ENCODE measurements around the gene PCDHGA4.
A peak's percentile ranks its signal among the peaks of the same experiment; 100 is the strongest.

- TF ChIP-seq CTCF (IDR thresholded peaks at IDR 0.05; ENCODE audit: control extremely low read depth in 1 of 3, insufficient read depth in 1 of 3, low read depth in 1 of 3, low read length in 3 of 3) (peak; percentile 14 to 28 (median 24); a peak in 3 of 4 replicates), MAFK (IDR thresholded peaks at IDR 0.05; ENCODE audit: low read depth, low read length) (no peak), FOSL1 (IDR thresholded peaks at IDR 0.05; ENCODE audit: insufficient read depth, low read depth, low read length) (no peak), POLR2A (IDR thresholded peaks at IDR 0.05; ENCODE audit: control extremely low read depth in 1 of 2, low read depth in 2 of 2, low read length in 2 of 2) (no peak), POLR2AphosphoS5 (IDR thresholded peaks at IDR 0.05; ENCODE audit: low read depth, low read length) (no peak), BRCA1 (IDR thresholded peaks at IDR 0.05; ENCODE audit: low read depth, low read length) (no peak), RBBP5 (IDR thresholded peaks at IDR 0.05; ENCODE audit: borderline replicate concordance, low read depth, low read length) (no peak)
Observed at GRCh38 chr5:141369994-141370848, 15.4 kb downstream of the PCDHGA4 start, which contains the start of gene PCDHGB3.

All from H1 (cell line).